Caki2 (cell line): ENCODE results near the gene GADD45B. TPM values are rescaled to one million over a fixed set of nuclear protein-coding genes. Genes with fewer than 3 reads are reported as not detected.
A peak's percentile ranks its signal among the peaks of the same experiment; 100 is the strongest.
"Not testable (repeated sequence)": the region's sequence is repeated elsewhere in the genome, so short reads cannot be mapped to it uniquely, and the experiment has no call there.

Source experiments
- DNase-seq: peaks from one replicate; pipeline ENCODE4 v3.0.0-alpha.2; 2015; ENCODE audit warnings: low read depth
- in situ Hi-C: cut with HindIII; loops from 2 replicates; pipeline ENCODE4 v1.10.0; 2016; ENCODE audit warnings: low sequenced_read_pairs, low pct_unique_long_range_greater_than_20kb, mixed read lengths
- total RNA-seq: library from RNA; depleted of rRNA; stranded (reverse); fragments of >200 nt; shearing (Covaris generic); gene quantifications from 2 replicates; pipeline ENCODE4 v1.2.3, GENCODE V29; 2014; ENCODE audit warnings: low replicate concordance

The GADD45B gene
- total RNA-seq, 1 experiment from 2014 or later, result 16.3 TPM

DNA sequence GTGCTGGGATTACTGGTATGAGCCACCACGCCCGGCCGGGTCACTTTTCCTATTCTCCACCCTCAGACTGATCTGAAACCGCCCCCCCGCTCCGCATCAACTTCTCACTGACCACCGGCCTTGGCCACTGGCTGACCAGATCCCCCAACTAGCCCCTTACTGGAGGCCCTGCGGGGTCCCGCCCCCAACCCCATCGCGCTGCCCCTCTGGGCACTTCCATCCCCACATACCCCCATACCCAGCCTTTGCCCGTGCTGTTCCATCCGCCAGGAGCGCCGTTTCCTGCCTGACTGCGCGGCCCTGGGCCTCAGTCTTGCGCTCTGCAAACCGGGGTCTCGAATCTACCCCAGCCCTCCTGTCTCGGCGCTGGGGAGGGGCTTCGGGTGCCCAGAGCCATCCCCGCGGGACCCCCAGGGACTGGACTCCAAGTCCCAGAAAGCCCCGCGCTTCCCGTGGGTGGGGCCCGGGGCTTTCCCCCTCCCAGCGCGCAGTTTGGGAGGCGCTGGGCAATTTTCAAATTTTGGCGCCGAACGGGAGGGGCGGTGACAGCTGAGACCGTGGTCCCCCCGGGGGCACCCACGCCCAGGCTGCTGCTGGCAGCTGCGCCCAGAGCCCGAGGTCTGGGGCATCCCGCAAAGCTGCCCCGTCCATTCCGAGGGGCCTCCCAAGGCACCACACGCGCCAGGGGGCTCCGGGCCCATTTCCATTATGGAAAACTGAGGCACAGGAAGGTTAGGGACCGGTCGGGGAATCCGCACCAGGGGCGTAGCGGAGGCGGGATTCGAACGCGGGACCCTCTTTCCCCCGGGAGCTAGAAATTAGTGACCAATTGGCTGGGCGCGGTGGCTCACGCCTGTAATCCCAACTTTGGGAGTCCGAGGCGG is 13.9 kb upstream of the GADD45B start:
- DNase-seq, result peak; percentile 75
- in situ Hi-C loops, result no loop called here

- DNase-seq, result peak; percentile 80
- in situ Hi-C loops, result no loop called here
Observed at GRCh38 chr19:2462635-2463421, 13.1 kb upstream of the GADD45B start.

DNA sequence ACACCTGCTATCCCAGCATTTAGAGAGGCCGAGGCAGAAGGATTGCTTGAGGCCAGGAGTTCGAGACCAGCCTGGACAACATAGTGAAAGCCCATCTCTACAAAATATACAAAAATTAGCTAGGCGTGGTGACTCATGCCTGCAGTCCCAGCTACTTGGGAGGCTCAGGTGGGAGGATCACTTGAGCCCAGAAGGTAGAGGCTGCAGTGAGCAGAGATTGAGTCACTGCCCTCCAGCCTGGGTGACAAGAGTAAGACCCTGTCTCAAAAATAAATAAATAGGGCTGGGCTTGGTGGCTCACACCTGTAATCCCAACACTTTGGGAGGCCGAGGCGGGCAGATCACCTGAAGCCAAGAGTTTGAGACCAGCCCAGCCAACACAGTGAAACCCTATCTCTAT is 12.2 kb upstream of the GADD45B start:
- in situ Hi-C loops, DNase-seq: not testable (repeated sequence)

GRCh38 chr19:2464389-2464788 is 11.5 kb upstream of the GADD45B start:
- no peak for DNase-seq
- in situ Hi-C loops, result no loop called here

DNA sequence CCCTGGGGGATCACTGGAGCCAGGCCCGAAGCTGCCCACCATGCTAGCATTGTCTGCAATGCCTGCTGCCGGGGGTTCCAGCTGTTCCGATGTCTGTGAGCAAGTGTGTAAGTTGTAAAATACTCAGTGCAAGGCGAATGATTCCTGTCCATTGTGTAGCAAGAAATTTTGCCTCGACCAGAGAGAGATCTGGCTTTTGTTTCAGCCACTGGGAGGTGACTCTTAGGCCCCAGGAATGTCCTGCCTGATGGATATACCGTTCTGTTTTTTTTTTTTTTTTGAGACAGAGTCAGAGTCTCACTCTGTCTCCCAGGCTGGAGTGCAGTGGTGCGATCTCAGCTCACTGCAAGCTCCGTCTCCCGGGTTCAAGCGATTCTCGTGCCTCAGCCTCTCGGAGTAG is 7.3 kb upstream of the GADD45B start:
- DNase-seq, result no peak
- in situ Hi-C loops, result no loop called here

DNA sequence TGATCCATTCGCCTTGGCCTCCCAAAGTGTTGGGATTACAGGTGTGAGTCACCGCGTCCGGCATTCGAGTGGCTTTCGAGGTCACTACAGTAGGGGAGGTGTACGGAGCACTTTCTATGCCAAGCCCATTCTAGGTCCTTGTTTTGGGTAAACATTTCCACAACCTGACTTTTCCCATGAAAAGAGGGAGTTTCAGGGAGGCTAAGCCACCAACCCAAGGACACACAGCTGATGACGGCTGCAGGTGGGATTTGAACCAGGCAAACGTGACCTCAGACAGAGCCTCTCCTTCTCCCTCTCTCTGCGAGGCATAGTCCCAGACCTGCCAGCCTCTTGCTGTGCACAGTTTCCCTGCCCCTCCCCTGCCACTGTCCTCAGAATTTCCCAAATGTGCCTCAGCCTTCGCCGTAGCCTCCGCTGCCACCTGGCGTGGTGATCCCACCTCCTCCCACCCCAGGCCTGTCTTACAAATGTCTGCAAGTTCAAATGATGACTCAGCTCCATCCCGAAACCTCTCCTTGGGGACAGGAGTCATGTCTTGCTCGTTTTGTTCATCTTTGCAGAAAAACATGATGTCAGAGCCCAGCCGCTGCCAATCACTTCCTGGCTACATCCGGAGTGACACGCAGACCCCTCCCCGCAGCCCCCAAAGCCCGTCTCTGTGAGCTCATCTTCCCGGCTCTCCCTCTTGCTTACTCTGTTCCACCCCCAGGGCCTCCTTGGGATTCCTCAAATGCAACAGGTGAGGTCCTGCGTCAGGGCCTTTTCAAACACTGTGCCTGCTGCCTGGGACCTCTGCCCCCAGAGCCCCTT is 6.6 kb upstream of the GADD45B start:
- in situ Hi-C loops, result no loop called here

DNA sequence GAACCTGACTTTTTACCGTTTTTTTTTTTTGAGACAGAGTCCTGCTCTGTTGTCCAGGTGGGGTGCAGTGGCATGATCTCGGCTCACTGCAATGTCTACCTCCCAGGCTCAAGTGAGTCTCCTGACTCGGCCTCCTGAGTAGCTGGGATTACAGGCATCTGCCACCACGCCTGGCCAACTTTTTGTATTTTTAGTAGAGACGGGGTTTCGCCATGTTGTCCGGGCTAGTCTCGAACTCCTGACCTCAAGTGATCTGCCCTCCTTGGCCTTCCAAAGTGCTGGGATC is 6.1 kb upstream of the GADD45B start:
- in situ Hi-C loops, DNase-seq: not testable (repeated sequence)

More for the DNA sequence above, 6.6 kb upstream of the GADD45B start:
- DNase-seq, result peak; percentile 75

GRCh38 chr19:2474232-2475017 is 1.5 kb upstream of the GADD45B start:
- in situ Hi-C loops, result no loop called here
- peak; percentile 86 for DNase-seq

- in situ Hi-C loops, result no loop called here
- DNase-seq, result peak; percentile 70
Observed at GRCh38 chr19:2475018-2475701, 767 bp upstream of the GADD45B start.

- DNase-seq, result no peak
- in situ Hi-C loops, result no loop called here
Observed at GRCh38 chr19:2476451-2477140, 669 bp downstream of the GADD45B start.

DNA sequence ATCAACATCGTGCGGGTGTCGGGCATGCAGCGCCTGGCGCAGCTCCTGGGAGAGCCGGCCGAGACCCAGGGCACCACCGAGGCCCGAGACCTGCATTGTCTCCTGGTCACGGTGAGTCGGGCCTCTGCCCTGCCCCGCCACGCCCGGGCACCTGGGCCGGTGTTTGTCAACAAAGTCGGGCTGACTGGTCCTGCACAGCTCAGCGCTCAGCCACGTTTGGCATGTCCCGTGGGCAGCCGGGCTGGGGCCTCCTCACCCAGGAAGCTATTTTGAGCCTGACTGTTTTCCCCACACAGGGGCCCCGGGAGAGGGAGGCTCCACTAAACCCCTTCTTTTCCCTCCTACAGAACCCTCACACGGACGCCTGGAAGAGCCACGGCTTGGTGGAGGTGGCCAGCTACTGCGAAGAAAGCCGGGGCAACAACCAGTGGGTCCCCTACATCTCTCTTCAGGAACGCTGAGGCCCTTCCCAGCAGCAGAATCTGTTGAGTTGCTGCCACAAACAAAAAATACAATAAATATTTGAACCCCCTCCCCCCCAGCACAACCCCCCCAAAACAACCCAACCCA is 1.3 kb downstream of the GADD45B start:
- in situ Hi-C loops, result no loop called here
- DNase-seq, result no peak

DNA sequence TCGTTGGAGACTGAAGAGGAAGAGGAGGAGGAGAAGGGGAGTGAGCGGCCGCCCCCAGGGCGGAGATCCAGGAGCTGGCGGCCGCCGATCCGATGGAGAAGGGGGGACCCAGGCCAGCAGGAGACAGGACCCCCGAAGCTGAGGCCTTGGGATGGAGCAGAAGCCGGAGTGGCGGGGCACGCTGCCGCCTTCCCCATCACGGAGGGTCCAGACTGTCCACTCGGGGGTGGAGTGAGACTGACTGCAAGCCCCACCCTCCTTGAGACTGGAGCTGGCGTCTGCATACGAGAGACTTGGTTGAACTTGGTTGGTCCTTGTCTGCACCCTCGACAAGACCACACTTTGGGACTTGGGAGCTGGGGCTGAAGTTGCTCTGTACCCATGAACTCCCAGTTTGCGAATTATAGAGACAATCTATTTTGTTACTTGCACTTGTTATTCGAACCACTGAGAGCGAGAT is 1.8 kb downstream of the GADD45B start:
- in situ Hi-C loops, result no loop called here
- no peak for DNase-seq

DNA sequence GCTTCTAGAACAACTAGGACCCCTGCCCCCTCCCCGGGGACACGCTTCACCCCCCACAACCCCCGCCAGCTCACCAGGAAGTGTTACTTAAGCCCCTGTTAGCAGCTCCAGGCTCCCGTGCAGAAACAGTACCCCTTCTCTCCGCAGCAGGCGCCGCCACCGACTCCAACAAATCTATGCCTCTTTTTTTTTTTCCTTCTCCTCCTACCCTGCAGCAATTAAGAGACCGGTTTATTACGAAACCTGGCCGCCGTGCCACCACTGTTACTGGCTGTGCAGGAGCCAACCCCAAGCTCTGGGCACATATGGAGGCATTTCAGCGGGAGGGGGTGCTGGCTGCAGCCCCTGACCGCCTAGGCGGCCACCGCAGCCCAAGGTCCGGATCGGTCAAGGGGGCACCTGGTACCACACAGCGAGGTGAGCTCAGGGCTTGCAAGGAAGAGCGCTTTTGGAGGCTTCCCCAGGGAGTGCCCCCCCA is 2.4 kb downstream of the GADD45B start:
- DNase-seq, result no peak
- in situ Hi-C loops, result no loop called here

GRCh38 chr19:2478756-2479555 is 3.0 kb downstream of the GADD45B start:
- no peak for DNase-seq
- in situ Hi-C loops, result no loop called here

DNA sequence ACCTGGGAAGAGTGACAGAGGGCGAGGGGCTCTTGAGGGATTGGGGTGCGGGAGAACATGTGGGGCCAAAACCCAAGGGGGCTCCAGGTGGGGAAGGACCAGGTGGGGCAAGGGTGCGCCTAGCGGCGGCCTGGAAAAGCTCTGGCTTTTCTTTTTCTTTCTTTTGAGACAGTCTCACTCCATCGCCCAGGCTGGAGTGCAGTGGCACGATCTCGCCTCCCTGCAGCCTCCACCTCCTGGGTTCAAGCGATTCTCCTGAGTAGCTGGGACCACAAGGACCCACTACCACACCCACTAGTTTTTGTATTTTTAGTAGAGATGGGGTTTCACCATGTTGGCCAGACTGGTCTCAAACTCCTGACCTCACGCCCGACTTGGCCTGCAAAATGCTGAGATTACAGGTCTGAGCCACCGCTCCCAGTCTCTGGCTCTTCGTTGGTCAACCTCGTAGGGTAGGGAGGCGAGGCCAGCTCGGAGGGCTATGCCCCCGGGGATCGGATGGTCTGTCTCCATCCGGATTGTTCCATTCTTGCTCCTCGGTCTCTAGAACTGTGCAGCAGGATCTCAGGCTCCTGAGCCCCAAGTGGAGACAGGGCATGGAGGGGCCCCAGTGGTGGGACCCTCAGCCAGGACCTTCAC is 3.7 kb downstream of the GADD45B start:
- in situ Hi-C loops, result no loop called here
- DNase-seq, result no peak
